Measurements from ENCODE around the gene CGREF1.

GRCh38 chr2:27134781-27135477 lies 16.0 kb upstream of the CGREF1 start:
- TF ChIP-seq CTCF (IDR thresholded peaks at IDR 0.05; ENCODE audit: borderline replicate concordance, extremely low read depth, low read length, poor library complexity, severe bottlenecking) = no peak
- no peak for TF ChIP-seq EZH2 (IDR thresholded peaks at IDR 0.05; ENCODE audit: borderline replicate concordance, low read depth, low read length, severe bottlenecking)

Measured in DND-41 (cell line).